ENCODE data around the gene PABPN1L. TPM values are rescaled to one million over a fixed set of nuclear protein-coding genes. Genes with fewer than 3 reads are reported as not detected.
A peak's percentile ranks its signal among the peaks of the same experiment; 100 is the strongest.

PABPN1L gene
- total and polyA plus RNA-seq, 12 donors = 0.22 to 3.3 (median 0.62) TPM; not detected in 4

GRCh38 chr16:88908307-88908706, 41.8 kb upstream of the PABPN1L start:
- TF ChIP-seq, protein P1, sequence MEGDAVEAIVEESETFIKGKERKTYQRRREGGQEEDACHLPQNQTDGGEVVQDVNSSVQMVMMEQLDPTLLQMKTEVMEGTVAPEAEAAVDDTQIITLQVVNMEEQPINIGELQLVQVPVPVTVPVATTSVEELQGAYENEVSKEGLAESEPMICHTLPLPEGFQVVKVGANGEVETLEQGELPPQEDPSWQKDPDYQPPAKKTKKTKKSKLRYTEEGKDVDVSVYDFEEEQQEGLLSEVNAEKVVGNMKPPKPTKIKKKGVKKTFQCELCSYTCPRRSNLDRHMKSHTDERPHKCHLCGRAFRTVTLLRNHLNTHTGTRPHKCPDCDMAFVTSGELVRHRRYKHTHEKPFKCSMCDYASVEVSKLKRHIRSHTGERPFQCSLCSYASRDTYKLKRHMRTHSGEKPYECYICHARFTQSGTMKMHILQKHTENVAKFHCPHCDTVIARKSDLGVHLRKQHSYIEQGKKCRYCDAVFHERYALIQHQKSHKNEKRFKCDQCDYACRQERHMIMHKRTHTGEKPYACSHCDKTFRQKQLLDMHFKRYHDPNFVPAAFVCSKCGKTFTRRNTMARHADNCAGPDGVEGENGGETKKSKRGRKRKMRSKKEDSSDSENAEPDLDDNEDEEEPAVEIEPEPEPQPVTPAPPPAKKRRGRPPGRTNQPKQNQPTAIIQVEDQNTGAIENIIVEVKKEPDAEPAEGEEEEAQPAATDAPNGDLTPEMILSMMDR (IDR thresholded peaks at IDR 0.05) = no peak
- no peak for TF ChIP-seq POLR2A (IDR thresholded peaks at IDR 0.05)
- no peaks in the 10 kb centered on the region for H3K27me3 ChIP-seq
- no peaks in the 10 kb centered on the region for H3K9me3 ChIP-seq (replicated peaks in 1 of 3)
- H3K27ac ChIP-seq = no peak overlapping the region
- H3K4me1 ChIP-seq (replicated peaks in 1 of 2) = peaks cover 5 to 11% of the 10 kb centered on the region in 2 donors
- no peaks in the 10 kb centered on the region for H3K36me3 ChIP-seq (replicated peaks in 1 of 2)
- intact Hi-C loops (cut with DNase I) = no loop called here
- H3K4me3 ChIP-seq = no peak overlapping the region
- DNase-seq = no peak
- WGBS, 4 donors = 84 to 90% (median 89%) methylated on average over 17 of the region's 17 CpGs

GRCh38 chr16:88907768-88908167, 41.3 kb upstream of the PABPN1L start:
- TF ChIP-seq, protein P1 (IDR thresholded peaks at IDR 0.05) = no peak
- TF ChIP-seq POLR2A (IDR thresholded peaks at IDR 0.05) = no peak
- H3K9me3 ChIP-seq (replicated peaks in 1 of 3) = no peaks in the 10 kb centered on the region
- no peak overlapping the region for H3K27ac ChIP-seq
- H3K27me3 ChIP-seq = no peaks in the 10 kb centered on the region
- intact Hi-C loops (cut with DNase I) = no loop called here
- H3K36me3 ChIP-seq (replicated peaks in 1 of 2) = no peaks in the 10 kb centered on the region
- WGBS, 4 donors = 50 to 88% (median 79%) methylated on average over 1 to 4 of the region's 4 CpGs
- H3K4me1 ChIP-seq (replicated peaks in 1 of 2) = peaks cover 5 to 11% of the 10 kb centered on the region in 2 donors
- no peak for DNase-seq
- no peak overlapping the region for H3K4me3 ChIP-seq

GRCh38 chr16:88906535-88907105, 40.2 kb upstream of the PABPN1L start:
- intact Hi-C loops (cut with DNase I) = no loop called here
- Histone ChIP-seq H3K36me3 (replicated peaks in 1 of 2) (no peaks in the 10 kb centered on the region), H3K4me1 (replicated peaks in 1 of 2) (peaks cover 5 to 11% of the 10 kb centered on the region in 2 donors), H3K9me3 (replicated peaks in 1 of 3) (no peaks in the 10 kb centered on the region), H3K4me3 (no peak overlapping the region), H3K27ac (no peak overlapping the region), H3K27me3 (no peaks in the 10 kb centered on the region)
- WGBS, 4 donors = 86 to 90% (median 87%) methylated on average over 7 to 22 of the region's 22 CpGs
- TF ChIP-seq POLR2A (IDR thresholded peaks at IDR 0.05) = no peak
- DNase-seq = no peak

DNA sequence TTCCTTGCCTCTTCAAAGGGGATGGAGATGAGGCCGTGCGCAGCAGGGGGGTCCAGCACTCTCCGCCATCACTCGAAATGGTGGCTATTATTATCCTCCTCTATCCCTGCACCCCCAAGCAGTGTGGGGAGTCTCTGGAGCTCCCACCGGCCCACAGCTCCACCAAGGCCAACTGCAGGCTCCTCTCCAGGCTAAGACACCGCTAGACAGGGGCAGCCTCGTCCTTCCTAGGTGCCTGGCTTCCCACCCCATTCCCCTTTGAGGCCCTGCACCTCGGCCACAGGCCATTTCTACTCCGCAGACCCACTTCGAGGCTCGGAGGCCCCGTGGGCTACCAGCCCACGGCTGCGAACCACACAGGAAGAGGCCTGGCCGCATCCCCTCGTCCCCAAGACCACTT, 39.6 kb upstream of the PABPN1L start:
- Histone ChIP-seq H3K9me3 (replicated peaks in 1 of 3) (no peaks in the 10 kb centered on the region), H3K27ac (no peak overlapping the region), H3K4me1 (replicated peaks in 1 of 2) (peaks cover 3 to 11% of the 10 kb centered on the region in 2 donors), H3K4me3 (no peak overlapping the region), H3K36me3 (replicated peaks in 1 of 2) (no peaks in the 10 kb centered on the region), H3K27me3 (no peaks in the 10 kb centered on the region)
- TF ChIP-seq, protein P1 (IDR thresholded peaks at IDR 0.05) = no peak
- TF ChIP-seq POLR2A (IDR thresholded peaks at IDR 0.05) = no peak
- 72 to 85% (median 81%) methylated on average over 6 to 16 of the region's 16 CpGs for WGBS, 4 donors
- intact Hi-C loops (cut with DNase I) = no loop called here
- DNase-seq = no peak

DNA sequence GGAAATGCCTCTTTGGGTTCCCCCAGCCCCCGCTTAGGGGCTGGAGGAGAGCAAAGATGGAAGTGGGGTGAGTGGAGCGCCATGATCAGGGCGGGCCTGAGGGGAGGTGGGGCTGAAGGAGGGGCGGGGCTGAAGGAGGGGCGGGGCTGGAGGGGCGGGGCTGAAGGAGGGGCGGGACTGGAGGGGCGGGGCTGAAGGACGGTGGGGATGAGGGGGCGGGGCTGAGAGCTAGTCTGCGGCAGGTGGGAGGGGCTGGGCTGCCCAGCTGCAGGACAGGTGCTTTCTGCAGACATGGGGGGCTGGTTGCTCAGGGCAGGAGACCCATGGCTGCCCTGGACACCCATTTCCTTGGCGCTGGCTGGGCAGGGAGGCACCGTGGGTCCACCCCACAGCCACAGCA, 39.1 kb upstream of the PABPN1L start:
- H3K27ac ChIP-seq = peak overlapping the region in 3 of 5 donors; percentile 21 to 83 (median 64)
- TF ChIP-seq POLR2A (IDR thresholded peaks at IDR 0.05) = no peak
- TF ChIP-seq, protein P1 (IDR thresholded peaks at IDR 0.05) = no peak
- DNase-seq = peak in 5 of 7 donors; percentile 45 to 69 (median 58)
- H3K36me3 ChIP-seq (replicated peaks in 1 of 2) = no peaks in the 10 kb centered on the region
- intact Hi-C loops (cut with DNase I) = no loop called here
- no peaks in the 10 kb centered on the region for H3K9me3 ChIP-seq (replicated peaks in 1 of 3)
- H3K27me3 ChIP-seq = no peaks in the 10 kb centered on the region
- H3K4me1 ChIP-seq (replicated peaks in 1 of 2) = peaks cover 0 to 11% of the 10 kb centered on the region in 2 donors
- WGBS, 4 donors = 35 to 71% (median 54%) methylated on average over 1 to 13 of the region's 13 CpGs
- peak overlapping the region in 1 of 4 donors; percentile 52 for H3K4me3 ChIP-seq

Measured in adrenal gland (tissue), 12 donors.